ENCODE data around the gene CFAP74.
"Not testable (repeated sequence)": the region's sequence is repeated elsewhere in the genome, so short reads cannot be mapped to it uniquely, and the experiment has no call there.

CFAP74 gene

GRCh38 chr1:1986451-1987141 lies 17.0 kb downstream of the CFAP74 start:
- DNase-seq = no peak

DNA sequence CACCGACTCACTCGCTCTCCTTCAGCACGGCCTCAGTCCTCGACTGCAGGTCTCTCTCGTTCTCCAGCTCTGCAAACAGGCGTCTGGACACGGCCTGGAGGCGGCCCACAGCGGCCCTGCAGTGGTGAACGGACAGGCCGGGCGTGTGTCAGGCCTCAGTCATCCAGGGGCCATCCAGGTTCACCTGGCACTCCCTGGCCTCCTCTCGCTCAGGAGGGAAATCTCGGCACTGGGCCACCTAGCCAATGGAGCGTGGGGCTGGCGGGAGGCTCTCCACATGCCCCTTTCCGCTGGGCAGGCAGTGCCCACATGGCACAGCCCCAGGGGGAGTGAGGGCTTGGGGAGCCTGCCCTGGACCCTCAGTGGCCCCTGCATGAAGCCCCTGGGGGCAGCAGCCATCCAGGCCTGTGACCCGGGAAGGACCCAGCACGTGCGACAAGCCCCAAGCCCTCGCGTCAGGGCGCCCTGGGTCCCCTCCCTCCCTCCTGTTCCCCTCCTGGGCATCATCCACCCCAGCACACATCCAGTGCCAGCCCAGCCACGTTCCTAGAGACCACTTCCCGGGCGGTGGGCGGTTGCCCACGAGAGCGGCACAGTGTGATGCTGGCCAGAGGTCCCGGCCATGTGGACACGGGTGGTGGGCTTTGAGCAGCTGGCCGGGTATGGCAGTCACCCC lies 18.1 kb downstream of the CFAP74 start:
- no peak for DNase-seq

- no peak for DNase-seq
Observed at GRCh38 chr1:1984560-1985070, 19.0 kb downstream of the CFAP74 start.

GRCh38 chr1:1982379-1983232 lies 21.0 kb downstream of the CFAP74 start:
- no peak for DNase-seq

- DNase-seq = not testable (repeated sequence)
Observed at GRCh38 chr1:1981631-1982327, 21.8 kb downstream of the CFAP74 start.

- DNase-seq = no peak
Observed at GRCh38 chr1:1981142-1981500, 22.5 kb downstream of the CFAP74 start.

- DNase-seq = no peak
Observed at GRCh38 chr1:1980467-1981141, 23.0 kb downstream of the CFAP74 start.

DNA sequence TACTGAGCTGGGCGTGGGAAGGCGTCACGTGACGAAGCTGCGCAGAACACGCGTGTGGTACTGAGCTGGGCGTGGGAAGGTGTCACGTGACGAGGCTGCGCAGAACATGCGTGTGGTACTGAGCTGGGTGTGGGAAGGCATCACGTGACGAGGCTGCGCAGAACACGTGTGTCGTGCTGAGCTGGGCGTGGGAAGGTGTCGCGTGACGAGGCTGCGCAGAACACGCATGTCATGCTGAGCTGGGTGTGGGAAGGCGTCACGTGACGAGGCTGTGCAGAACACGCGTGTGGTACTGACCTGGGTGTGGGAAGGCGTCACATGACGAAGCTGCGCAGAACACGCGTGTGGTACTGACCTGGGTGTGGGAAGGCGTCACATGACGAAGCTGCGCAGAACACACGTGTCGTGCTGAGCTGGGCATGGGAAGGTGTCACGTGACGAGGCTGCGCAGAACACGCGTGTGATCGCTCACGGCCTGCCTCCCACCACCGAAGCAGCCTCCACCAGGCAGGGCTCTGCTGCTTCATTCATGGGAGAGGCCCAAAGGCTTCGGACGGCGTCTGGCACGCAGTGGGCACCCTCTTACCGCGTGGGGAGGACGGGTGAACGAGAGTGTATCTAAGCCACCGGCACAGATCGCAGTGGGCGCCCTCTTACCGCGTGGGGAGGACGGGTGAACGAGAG lies 24.0 kb downstream of the CFAP74 start:
- DNase-seq = no peak

- DNase-seq = not testable (repeated sequence)
Observed at GRCh38 chr1:1978690-1979481, 24.7 kb downstream of the CFAP74 start.

DNA sequence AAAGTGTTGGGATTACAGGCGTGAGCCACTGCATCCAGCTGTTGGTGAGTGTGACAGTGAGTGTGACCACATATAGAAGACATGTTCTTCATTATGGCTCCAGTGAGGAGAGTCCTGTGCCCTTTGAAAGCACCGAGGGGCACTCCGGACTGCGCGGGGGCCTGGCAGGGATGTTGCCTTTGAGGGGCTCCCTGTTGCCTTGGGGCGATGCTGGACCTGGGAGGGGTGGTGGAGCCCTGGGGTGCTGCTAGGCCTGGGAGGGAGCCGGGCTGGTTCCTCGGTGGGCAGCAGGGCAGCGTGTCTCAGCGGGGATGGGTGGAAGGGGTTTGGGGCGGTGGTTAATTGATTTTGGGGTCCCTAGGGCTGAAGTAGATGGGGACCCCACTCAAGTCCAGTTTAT lies 25.5 kb downstream of the CFAP74 start:
- DNase-seq = no peak

GRCh38 chr1:1976031-1976430 lies 27.6 kb downstream of the CFAP74 start:
- no peak for DNase-seq

DNA sequence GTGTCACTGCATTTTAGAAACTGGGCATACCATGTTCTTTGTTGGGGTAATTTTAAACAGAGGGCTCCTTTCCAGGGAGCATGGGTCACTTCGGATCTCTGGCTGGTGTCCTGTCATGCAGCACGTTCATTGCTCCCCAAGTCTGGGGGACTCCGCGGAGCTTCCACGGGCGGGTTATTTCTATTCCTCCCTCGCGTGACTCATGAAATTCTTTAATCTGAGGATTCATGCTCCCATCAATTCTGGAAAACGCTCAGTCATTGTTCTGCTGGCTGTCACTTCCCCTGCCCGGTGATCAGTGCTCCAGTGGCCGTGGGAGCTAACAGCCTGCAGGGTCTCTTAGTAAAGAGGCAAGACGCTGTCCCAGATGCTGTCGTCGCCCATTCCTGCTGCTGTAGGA lies 28.1 kb downstream of the CFAP74 start:
- no peak for DNase-seq

GRCh38 chr1:1974834-1975233 lies 28.8 kb downstream of the CFAP74 start:
- DNase-seq = no peak

DNA sequence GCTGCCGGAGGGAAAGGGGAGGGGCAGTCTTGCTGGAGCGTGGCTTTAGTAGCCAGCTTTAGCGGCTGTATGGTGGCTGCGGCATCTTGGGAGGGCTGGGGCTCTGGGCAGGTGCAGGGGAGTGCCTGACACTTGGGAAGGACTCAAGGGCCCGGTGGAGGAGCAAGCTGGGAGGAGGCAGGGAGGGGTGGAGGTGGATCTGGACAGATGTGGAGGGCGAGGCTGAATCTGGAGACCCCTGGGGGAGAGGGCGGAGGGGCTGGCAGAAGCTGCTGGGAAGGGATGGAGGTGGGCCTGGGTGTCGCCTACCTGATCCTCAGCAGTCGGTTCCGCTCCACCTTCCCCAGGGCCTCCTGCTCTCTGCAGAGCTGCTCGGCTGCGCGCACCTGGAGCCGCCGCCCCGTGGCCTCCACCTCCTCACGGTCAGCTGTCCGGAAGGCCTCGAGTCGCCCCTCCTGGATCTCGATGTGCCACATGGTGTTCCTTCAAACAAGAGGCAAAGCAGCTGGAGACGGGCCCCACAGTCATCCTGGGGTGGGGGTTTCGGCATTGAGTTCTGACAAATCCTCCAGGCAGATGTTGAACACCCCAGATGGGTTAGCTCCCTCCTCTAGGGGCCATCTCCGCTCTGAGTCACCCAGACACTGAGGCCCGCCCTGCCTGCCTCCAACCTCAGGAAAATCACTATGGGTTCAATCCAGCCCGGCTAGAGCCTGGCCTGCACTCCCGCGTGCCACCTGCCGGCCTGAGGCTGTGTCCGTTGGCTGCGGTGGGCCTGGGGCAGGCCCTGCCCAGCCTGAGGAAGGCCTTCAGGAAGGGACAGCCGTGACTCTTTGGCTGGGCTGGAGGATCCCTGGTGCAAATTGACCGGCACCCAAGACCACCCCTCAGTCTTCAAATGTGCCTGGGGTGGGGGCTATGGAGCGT lies 29.6 kb downstream of the CFAP74 start:
- no peak for DNase-seq

DNA sequence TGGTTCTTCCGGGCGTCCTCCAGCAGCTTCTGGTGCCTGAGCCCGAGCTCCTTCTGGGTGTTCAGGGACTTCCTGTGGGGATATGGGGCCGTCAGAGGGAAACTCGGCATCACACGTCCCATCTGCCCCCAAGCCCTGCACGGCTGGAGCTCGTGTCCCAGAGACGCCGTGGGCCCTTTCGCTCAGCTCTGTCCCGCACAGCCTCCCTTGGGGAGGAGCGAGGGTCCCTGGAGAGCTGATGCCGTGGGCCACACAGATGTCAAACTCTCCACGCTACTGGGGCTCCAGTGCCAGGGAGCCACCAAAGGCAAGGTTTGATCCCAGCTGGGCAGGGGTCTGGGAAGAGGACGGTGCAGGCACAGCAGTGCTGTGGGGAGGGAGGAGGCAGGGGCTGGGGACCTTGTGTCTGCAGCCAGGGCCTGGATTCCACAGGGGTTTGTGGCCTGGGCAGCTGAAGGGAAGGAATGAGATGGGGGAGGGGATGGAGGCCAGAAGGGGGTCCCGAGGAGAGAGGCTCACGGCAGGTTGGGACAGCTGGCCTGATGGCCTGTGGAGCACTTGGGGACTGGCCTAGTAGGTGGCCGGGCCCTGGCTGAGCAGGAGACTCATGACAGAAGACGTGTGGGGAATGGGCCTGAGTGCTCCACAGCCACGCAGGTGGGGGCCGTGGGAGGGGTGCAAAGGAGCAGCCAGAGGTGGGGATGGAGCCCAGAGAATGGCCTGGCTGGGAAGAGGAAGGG lies 30.4 kb downstream of the CFAP74 start:
- no peak for DNase-seq

- no peak for DNase-seq
Observed at GRCh38 chr1:1971688-1972087, 31.9 kb downstream of the CFAP74 start.

- no peak for DNase-seq
Observed at GRCh38 chr1:1971017-1971416, 32.6 kb downstream of the CFAP74 start.

DNA sequence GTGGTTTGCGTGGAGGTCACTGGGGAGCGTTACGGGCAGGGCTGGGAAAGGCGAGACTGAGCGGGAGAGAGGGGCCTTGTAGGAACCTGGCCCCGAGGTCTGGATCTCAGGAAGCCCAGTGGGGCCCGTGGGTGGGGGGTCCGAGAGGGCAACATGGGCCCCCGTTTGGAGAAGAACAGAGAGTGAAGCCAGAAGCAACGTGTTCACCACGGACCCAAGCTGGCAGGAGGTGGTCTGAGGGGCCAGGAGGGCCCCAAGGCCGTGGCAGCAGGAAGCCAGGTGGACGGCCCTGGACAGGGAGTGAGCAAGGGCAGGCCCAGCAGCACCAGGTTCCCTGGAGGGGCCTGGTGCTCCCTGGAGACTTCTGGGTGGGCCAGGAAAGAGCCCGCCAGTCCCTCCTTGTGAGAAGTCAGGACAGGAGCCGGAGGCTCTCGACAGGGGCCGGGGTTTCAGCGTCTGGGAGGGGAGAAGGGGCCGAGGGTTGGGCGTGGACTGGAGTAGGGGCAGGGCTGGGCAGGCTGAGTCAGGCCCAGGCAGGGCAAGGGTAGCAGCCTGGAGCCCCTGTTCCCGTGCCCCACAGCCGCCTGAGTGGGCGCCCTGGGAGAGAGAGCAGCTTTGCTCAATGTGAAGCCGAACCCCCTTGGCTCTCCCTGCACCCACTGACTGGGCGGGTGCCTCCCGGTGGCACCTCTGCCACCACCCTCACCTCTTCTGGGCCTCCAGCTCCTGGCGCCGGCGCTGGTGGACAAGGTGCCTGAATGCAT lies 33.5 kb downstream of the CFAP74 start:
- no peak for DNase-seq

Data from hematopoietic multipotent progenitor cell treated with erythropoietin and hydrocortisone succinate and interleukin-3 and kit ligand, for 8 days (in vitro differentiated cells).